T47D (cell line): ENCODE data around the gene P2RY12.

Experiments
- DNase-seq, 2 experiments: peaks; one replicate each; pipeline versions ENCODE4 v3.0.0 to v3.0.0-alpha.2; 2011 to 2012; ENCODE audit warnings: low read depth in 1 of 2, low spot score in 1 of 2
- JUND ChIP-seq: IDR thresholded peaks from 2 replicates; pipeline ENCODE4 v1.6.1; 2012; ENCODE audit warnings: low read depth
- in situ Hi-C: cut with HindIII; loops from 2 replicates; pipeline ENCODE4 v1.10.0; 2016; ENCODE audit warnings: low sequenced_read_pairs, low pct_unique_long_range_greater_than_20kb

Gene P2RY12

DNA sequence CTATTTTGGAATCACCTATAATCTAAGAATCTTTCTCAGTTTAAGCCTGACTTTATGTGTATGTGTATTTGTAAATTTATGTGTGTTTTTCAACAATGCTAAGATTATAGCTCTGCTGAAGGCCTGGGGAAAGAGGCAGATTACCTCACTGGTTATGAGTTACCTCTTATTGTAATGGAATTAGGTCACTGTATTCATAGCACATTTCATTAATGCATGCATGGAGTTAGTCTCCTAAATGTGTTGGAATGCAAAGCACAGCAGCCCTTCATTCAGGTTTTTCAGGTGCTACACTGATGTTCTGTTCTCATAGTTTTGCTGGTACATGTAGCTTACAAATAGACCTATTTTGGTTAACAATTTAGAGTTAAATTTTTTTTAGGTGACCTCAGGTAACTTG lies 77.4 kb downstream of the P2RY12 start:
- peak in 1 of 2 experiments; percentile 54 for DNase-seq
- in situ Hi-C loops = no loop called here
- TF ChIP-seq JUND = no peak

- in situ Hi-C loops = no loop called here
- peak in 1 of 2 experiments; percentile 38 for DNase-seq
- TF ChIP-seq JUND = no peak
Observed at GRCh38 chr3:151306168-151306810, 78.3 kb downstream of the P2RY12 start.

DNA sequence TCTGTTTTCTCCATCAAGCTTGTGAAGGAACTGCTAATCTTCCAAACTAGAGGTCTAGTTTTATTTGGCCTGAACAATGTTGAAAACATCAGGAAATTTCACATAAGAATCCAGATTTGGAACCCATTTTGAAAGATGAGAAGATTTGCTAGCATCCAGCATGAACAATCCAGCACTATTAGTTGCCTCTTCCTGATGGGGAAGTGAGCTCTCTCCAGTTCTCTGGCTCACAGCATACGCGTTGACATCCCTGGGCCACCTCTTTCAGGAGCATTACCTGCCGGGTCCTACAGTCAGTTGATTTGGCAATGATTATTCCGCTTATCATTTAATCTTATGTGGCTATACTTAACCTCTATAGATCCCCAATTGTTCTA lies 78.8 kb downstream of the P2RY12 start:
- in situ Hi-C loops = no loop called here
- DNase-seq = peak in 1 of 2 experiments; percentile 38
- TF ChIP-seq JUND = no peak

- peak; percentile 97 for TF ChIP-seq JUND
- peak; percentile 65 to 99 for DNase-seq
- in situ Hi-C loops = no loop called here
Observed at GRCh38 chr3:151305060-151305774, 79.3 kb downstream of the P2RY12 start.

- DNase-seq = no peak
- in situ Hi-C loops = no loop called here
- no peak for TF ChIP-seq JUND
Observed at GRCh38 chr3:151303751-151304150, 80.8 kb downstream of the P2RY12 start.

DNA sequence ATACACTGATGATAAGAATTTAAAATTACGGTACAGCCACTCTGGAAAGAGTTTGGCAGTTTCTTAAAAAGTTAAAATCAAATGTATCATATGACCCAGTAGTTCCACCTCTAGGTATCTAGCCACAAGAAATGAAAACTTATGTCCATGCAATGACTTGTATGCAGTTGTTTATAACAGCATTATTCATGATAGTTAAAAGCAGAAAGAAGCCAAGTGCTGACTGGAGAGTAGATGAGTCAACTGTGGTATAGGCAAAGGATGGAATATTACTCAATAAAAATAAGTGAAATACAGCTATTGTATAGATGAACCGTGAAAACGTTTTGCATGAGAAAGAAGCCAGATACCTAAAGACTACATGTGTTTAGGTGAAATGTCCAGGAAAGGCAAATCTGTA lies 82.8 kb downstream of the P2RY12 start:
- no peak for DNase-seq

GRCh38 chr3:151300539-151300938 lies 84.0 kb downstream of the P2RY12 start:
- no peak for DNase-seq
- TF ChIP-seq JUND = no peak
- in situ Hi-C loops = no loop called here

More for the DNA sequence above, 82.8 kb downstream of the P2RY12 start:
- TF ChIP-seq JUND = no peak
- in situ Hi-C loops = no loop called here

DNA sequence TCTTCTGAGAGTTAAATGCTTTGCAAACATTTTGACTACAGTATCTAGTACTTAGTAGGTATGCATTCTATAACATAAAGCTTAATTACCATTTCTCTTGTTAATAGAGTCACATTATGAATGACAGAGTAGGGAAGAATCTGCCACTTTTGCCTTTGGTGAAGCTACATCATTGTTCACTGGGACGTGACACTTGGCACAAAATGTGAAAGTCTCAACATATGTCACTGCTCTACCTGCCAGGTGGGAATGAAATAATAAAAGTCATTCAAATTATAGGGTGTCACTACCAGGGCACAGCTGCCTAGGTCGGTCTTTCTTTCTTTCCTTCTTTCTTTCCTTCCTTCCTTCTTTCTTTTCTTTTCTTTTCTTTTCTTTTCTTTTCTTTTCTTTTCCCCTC lies 85.5 kb downstream of the P2RY12 start:
- TF ChIP-seq JUND = no peak
- in situ Hi-C loops = no loop called here
- DNase-seq = no peak

DNA sequence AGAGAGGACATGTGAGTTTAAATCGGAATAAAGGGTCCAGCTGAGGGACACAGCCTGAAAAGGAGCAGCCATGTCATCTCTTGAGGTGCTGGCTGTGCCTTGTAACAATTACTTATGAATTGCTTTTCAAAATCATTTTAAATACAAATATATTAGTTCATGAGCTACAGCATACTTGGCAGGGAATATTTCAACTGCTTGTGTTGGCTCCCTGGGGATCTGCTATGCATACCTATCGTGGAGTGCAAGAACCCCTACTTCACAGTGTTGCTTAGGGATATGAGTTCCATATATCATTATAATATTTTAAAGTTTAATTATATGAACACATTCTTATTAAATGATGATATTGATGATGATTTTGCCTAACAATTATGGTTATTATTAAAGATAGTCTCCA lies 87.1 kb downstream of the P2RY12 start:
- in situ Hi-C loops = no loop called here
- no peak for DNase-seq
- TF ChIP-seq JUND = no peak

DNA sequence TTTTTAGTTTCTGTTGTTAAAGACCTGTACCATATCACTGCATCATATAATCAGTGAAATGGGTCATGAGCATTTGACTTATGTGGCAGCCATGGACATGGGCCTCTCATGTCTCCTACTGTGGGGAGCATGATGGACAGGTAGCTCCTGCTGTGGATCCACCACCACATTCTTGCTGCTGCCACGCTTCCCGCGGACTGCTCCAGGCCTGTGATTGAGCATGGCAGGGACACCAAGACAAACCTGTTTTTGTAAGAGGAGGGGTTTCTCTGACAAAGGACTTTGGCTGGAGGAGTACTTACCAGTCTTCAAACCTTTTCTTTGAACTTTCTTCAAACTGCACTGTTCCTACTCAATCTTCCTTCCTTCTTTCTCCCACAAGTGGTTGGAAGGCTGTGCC lies 88.3 kb downstream of the P2RY12 start:
- in situ Hi-C loops = no loop called here
- TF ChIP-seq JUND = no peak
- no peak for DNase-seq

GRCh38 chr3:151293127-151293526 lies 91.4 kb downstream of the P2RY12 start:
- TF ChIP-seq JUND = no peak
- in situ Hi-C loops = no loop called here
- no peak for DNase-seq

- in situ Hi-C loops = no loop called here
- DNase-seq = peak; percentile 19 to 70
- no peak for TF ChIP-seq JUND
Observed at GRCh38 chr3:151290673-151291072, 93.9 kb downstream of the P2RY12 start.

- TF ChIP-seq JUND = no peak
- in situ Hi-C loops = no loop called here
- DNase-seq = no peak
Observed at GRCh38 chr3:151289445-151289844, 95.1 kb downstream of the P2RY12 start.
